ENCODE data around the gene MSI2. TPM values are rescaled to one million over a fixed set of nuclear protein-coding genes. Genes with fewer than 3 reads are reported as not detected.

Gene MSI2
- total and polyA plus RNA-seq, 2 experiments from 2014 or later, result 18.9 to 41.8 TPM

DNA sequence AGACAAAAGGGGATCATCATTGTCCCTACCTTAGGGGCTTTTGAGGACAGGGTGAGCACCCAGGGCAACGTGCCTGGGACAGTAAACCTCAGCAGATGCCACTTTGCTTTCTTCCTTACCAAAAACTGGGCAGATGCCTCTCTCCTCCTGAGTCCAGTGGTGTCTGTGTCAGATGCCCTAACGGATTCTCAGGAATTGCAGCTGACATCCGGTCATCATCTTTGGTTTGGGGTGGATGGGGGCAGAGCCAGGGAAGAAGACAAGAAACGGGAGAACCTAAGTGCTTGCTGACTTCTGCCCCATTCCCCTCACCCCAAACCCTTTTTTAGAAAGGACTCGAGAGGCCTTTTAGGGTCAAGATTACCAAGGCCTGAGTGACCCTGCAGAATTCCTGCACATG lies 187.5 kb downstream of the MSI2 start:
- Mint-ChIP-seq H3K4me3 (no peak overlapping the region), H3K9me3 (no peaks in the 10 kb centered on the region; the same call in 2 of the 3 replicates), H3K27me3 (ENCODE audit: insufficient read depth, low read depth, poor library complexity) (peaks cover 3% of the 10 kb centered on the region), H3K4me1 (peaks cover 53% of the 10 kb centered on the region), H3K36me3 (ENCODE audit: low read depth) (no peaks in the 10 kb centered on the region), H3K27ac (no peak overlapping the region)
- TF ChIP-seq POLR2AphosphoS5 (IDR thresholded peaks at IDR 0.05; ENCODE audit: low read depth), result no peak
- TF ChIP-seq NANOG (IDR thresholded peaks at IDR 0.05; ENCODE audit: borderline replicate concordance), result no peak
- no peak for TF ChIP-seq STAT1 (IDR thresholded peaks at IDR 0.05; ENCODE audit: unreplicated experiment)
- no peak for TF ChIP-seq REST (IDR thresholded peaks at IDR 0.05; ENCODE audit: unreplicated experiment)
- no peak for TF ChIP-seq CTCF (conservative IDR thresholded peaks at IDR 0.05; ENCODE audit: low read depth in 2 of 2)
- TF ChIP-seq ZNF114 (CRISPR knock-in tag; IDR thresholded peaks at IDR 0.05), result no peak
- Histone ChIP-seq H3K9me2 (ENCODE audit: insufficient read depth) (no peaks in the 10 kb centered on the region), H3K4me1 (ENCODE audit: insufficient read depth) (peaks cover 32% of the 10 kb centered on the region), H3K4me3 (no peak overlapping the region), H3F3A (replicated peaks; ENCODE audit: low read depth) (no peaks in the 10 kb centered on the region), H4K20me1 (replicated peaks; ENCODE audit: insufficient read depth) (no peaks in the 10 kb centered on the region; the same call in 1 of the 2 replicates), H3K4me2 (no peak overlapping the region), H2AFZ (no peak overlapping the region), H3K79me2 (replicated peaks; ENCODE audit: insufficient read depth) (no peaks in the 10 kb centered on the region; the same call in 1 of the 2 replicates), H3K36me3 (ENCODE audit: insufficient read depth) (no peaks in the 10 kb centered on the region), H3K27me3 (ENCODE audit: insufficient read depth) (no peaks in the 10 kb centered on the region), H3K27ac (ENCODE audit: low read depth) (no peak overlapping the region)
- DNase-seq (ENCODE audit: low spot score) (no peak), ATAC-seq (no peak)

GRCh38 chr17:57444682-57445450 lies 188.5 kb downstream of the MSI2 start:
- Histone ChIP-seq H4K20me1 (replicated peaks; ENCODE audit: insufficient read depth) (no peaks in the 10 kb centered on the region; the same call in 1 of the 2 replicates), H3K27ac (ENCODE audit: low read depth) (no peak overlapping the region), H3K27me3 (ENCODE audit: insufficient read depth) (no peaks in the 10 kb centered on the region), H3F3A (replicated peaks; ENCODE audit: low read depth) (no peaks in the 10 kb centered on the region), H3K36me3 (ENCODE audit: insufficient read depth) (no peaks in the 10 kb centered on the region), H3K4me1 (ENCODE audit: insufficient read depth) (peaks cover 32% of the 10 kb centered on the region), H3K4me3 (no peak overlapping the region), H3K9me2 (ENCODE audit: insufficient read depth) (no peaks in the 10 kb centered on the region), H3K4me2 (no peak overlapping the region), H2AFZ (no peak overlapping the region), H3K79me2 (replicated peaks; ENCODE audit: insufficient read depth) (no peaks in the 10 kb centered on the region; the same call in 1 of the 2 replicates)
- Mint-ChIP-seq H3K4me1 (peaks cover 46% of the 10 kb centered on the region), H3K4me3 (no peak overlapping the region), H3K27ac (no peak overlapping the region), H3K27me3 (ENCODE audit: insufficient read depth, low read depth, poor library complexity) (peaks cover 2% of the 10 kb centered on the region), H3K9me3 (no peaks in the 10 kb centered on the region; the same call in 2 of the 3 replicates), H3K36me3 (ENCODE audit: low read depth) (no peaks in the 10 kb centered on the region)
- no peak for DNase-seq (ENCODE audit: low spot score)
- ATAC-seq, result no peak
- TF ChIP-seq ZNF462 (CRISPR knock-in tag; IDR thresholded peaks at IDR 0.05), result no peak
- no peak for TF ChIP-seq CREB1 (CRISPR knock-in tag; IDR thresholded peaks at IDR 0.05; ENCODE audit: low read depth)
- TF ChIP-seq STAT1 (IDR thresholded peaks at IDR 0.05; ENCODE audit: unreplicated experiment), result no peak
- TF ChIP-seq POLR2AphosphoS5 (IDR thresholded peaks at IDR 0.05; ENCODE audit: low read depth), result no peak
- no peak for TF ChIP-seq EZH2 (IDR thresholded peaks at IDR 0.05; ENCODE audit: low read depth, unreplicated experiment)

Measured in GM23338 (cell line).